ENCODE results near the gene KCNQ1.

DNA sequence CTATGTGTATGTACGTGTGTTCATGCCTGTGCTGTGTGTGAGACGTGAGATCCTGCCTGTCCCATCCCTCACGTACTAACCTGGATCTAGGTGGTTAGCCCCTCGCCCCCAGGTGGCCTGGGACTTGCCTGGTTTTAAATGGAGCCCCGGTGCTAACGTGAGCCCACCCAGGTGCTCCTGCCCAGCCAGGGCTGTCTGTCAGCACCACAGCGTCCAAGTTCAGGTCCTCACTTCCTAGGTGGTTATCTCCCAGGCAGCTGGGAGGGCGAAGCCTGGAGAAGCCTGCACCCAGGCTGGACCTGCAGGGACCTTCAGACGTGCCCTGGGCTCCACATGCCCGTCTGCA lies 86.0 kb downstream of the KCNQ1 start:
- TF ChIP-seq, protein P1, sequence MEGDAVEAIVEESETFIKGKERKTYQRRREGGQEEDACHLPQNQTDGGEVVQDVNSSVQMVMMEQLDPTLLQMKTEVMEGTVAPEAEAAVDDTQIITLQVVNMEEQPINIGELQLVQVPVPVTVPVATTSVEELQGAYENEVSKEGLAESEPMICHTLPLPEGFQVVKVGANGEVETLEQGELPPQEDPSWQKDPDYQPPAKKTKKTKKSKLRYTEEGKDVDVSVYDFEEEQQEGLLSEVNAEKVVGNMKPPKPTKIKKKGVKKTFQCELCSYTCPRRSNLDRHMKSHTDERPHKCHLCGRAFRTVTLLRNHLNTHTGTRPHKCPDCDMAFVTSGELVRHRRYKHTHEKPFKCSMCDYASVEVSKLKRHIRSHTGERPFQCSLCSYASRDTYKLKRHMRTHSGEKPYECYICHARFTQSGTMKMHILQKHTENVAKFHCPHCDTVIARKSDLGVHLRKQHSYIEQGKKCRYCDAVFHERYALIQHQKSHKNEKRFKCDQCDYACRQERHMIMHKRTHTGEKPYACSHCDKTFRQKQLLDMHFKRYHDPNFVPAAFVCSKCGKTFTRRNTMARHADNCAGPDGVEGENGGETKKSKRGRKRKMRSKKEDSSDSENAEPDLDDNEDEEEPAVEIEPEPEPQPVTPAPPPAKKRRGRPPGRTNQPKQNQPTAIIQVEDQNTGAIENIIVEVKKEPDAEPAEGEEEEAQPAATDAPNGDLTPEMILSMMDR (IDR thresholded peaks at IDR 0.05): no peak
- no peak for TF ChIP-seq POLR2A (IDR thresholded peaks at IDR 0.05)
- no peak for TF ChIP-seq EP300 (IDR thresholded peaks at IDR 0.05)
